Hepatocyte (in vitro differentiated cells): ENCODE measurements around the gene CHD9.

ENCODE experiments used
- EZH2 ChIP-seq: fragments of 200-600 bp; sonication (generic); IDR thresholded peaks from 2 replicates; pipeline ENCODE4 v1.6.1; 2016; ENCODE audit warnings: antibody characterized with exemption, mild to moderate bottlenecking, borderline replicate concordance
- TF ChIP-seq, protein P1 (sequence below): fragments of 200-600 bp; sonication (generic); IDR thresholded peaks from 2 replicates; pipeline ENCODE4 v1.5.1; 2016; ENCODE audit warnings: antibody characterized with exemption, mild to moderate bottlenecking; ENCODE audit not compliant: poor library complexity

DNA sequence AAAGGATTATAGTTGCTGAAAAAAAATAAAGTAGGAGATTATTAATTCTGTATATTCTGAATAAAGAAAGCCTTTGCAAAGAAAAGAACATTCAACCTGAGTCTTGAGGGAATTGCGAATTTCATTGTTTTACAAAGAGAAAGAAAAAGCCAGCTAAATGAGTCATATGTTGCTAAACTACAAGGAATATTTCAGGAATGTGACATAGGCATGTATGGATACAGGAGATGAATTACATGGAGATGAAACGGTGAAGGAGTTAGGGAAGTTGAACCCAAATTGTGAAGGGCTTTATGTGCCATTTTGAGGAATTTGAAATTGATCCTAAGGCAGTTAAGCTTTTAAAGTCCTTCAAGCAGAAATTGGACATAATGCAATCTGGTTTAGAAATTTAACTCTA is 202.2 kb downstream of the CHD9 start:
- TF ChIP-seq, protein P1, sequence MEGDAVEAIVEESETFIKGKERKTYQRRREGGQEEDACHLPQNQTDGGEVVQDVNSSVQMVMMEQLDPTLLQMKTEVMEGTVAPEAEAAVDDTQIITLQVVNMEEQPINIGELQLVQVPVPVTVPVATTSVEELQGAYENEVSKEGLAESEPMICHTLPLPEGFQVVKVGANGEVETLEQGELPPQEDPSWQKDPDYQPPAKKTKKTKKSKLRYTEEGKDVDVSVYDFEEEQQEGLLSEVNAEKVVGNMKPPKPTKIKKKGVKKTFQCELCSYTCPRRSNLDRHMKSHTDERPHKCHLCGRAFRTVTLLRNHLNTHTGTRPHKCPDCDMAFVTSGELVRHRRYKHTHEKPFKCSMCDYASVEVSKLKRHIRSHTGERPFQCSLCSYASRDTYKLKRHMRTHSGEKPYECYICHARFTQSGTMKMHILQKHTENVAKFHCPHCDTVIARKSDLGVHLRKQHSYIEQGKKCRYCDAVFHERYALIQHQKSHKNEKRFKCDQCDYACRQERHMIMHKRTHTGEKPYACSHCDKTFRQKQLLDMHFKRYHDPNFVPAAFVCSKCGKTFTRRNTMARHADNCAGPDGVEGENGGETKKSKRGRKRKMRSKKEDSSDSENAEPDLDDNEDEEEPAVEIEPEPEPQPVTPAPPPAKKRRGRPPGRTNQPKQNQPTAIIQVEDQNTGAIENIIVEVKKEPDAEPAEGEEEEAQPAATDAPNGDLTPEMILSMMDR: no peak
- TF ChIP-seq EZH2: no peak
